ENCODE measurements around the gene CAMK2B. TPM values are rescaled to one million over a fixed set of nuclear protein-coding genes. Genes with fewer than 3 reads are reported as not detected.

Gene CAMK2B
- total and polyA plus RNA-seq, 4 experiments from 2014 or later: not detected

DNA sequence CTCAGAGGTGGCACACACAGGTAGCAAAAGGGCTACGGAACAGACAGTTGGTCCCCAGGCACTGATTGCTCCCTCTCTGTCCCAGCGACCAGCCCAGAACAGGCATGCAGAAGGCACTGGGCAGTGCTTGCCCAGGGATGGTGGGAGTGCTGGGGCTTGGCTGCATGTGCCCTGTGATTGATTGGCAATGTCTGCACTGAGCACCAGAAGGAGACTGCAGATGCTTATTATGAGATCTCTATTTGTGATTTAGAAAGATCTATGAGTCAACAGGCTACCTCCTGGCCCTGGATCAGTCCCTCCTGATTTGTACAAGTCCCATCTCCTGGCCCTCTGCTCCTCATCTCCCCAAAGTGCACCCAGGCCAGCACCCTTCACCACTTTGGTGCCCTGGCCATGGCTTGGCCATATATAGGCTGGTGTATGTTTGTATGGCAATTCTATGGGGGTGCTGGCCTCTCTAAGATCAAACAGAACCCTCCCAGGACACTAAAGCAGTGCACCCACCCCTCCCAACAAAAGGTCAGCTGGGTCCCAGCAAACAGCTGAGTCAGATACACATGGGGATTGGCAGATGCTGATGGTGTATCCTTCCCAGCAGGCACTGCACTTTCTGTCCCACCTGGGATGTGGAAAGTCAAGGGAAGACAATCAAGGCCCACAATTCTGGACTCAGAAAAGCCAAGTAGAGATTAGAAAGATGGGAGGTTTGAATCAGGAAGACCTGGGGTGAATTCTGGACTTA, 30.9 kb downstream of the CAMK2B start:
- Histone ChIP-seq H3K36me3 (ENCODE audit: insufficient read depth, low read length) (no peaks in the 10 kb centered on the region), H3K9me3 (ENCODE audit: control insufficient read depth in 1 of 2, low read length in 2 of 2) (no peaks in the 10 kb centered on the region), H3K4me3 (ENCODE audit: low read length in 2 of 2) (no peak overlapping the region), H3K27ac (ENCODE audit: low read depth, low read length) (no peak overlapping the region), H3K4me1 (ENCODE audit: insufficient read depth, low read length) (no peaks in the 10 kb centered on the region), H3K27me3 (ENCODE audit: insufficient read depth, low read length) (peaks cover 8% of the 10 kb centered on the region)
- intact Hi-C loops (cut with micrococcal nuclease): no loop called here
- Mint-ChIP-seq H3K36me3 (no peaks in the 10 kb centered on the region), H3K4me3 (no peak overlapping the region), H3K4me1 (no peaks in the 10 kb centered on the region), H3K27me3 (peaks cover 20 to 34% of the 10 kb centered on the region in 2 donors), H3K9me3 (peaks cover 0 to 3% (median 0%) of the 10 kb centered on the region in 8 donors), H3K27ac (no peak overlapping the region)
- ChIA-PET POLR2A (ENCODE audit: partially characterized antibody) (no interaction called here), CTCF (ENCODE audit: partially characterized antibody) (no interaction called here)
- DNase-seq: peak in 1 of 5 donors; percentile 5

DNA sequence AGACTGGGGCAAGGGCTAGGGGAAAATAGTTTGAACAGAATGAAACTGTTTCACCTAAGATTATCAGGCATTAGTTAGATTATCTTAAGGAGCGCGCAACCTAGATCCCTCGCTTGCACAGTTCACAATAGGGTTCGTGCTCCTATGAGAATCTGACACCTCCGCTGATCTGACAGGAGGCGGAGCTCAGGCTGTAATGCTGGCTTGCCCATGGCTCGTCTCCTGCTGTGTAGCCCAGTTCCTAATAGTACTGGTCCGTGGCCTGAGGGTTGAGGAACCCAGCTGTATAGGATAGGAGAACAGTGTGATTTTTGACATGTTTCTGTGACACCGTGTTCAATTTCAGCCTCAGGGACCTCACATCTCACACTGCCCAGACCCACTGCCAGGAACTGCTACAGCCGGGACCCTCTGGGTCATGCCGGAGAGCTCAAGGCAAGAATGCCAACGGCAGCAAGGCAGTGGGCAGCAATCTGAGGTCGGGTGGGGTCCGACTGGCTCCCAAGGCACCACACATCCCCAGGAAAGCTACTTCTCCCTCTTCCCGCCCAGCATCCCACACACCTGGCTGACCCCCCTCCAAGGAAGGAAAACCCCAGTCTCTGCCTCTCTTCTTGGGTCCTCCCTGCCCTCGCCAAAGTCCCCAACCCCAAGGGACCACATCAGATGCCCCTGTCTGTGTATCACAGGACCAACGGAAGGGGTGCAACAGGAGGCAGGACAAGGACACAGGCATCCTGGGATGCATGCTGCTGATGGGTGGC, 31.7 kb downstream of the CAMK2B start:
- H3K9me3 Mint-ChIP-seq: peaks cover 0 to 3% (median 0%) of the 10 kb centered on the region in 8 donors
- H3K36me3 Mint-ChIP-seq: no peaks in the 10 kb centered on the region
- H3K27ac ChIP-seq (ENCODE audit: low read depth, low read length): no peak overlapping the region
- H3K9me3 ChIP-seq (ENCODE audit: control insufficient read depth in 1 of 2, low read length in 2 of 2): no peaks in the 10 kb centered on the region
- peaks cover 20 to 34% of the 10 kb centered on the region in 2 donors for H3K27me3 Mint-ChIP-seq
- no peak overlapping the region for H3K27ac Mint-ChIP-seq
- CTCF ChIA-PET (ENCODE audit: partially characterized antibody): no interaction called here
- H3K4me1 ChIP-seq (ENCODE audit: insufficient read depth, low read length): no peaks in the 10 kb centered on the region
- POLR2A ChIA-PET (ENCODE audit: partially characterized antibody): no interaction called here
- no peak overlapping the region for H3K4me3 Mint-ChIP-seq
- H3K27me3 ChIP-seq (ENCODE audit: insufficient read depth, low read length): peaks cover 8% of the 10 kb centered on the region
- intact Hi-C loops (cut with micrococcal nuclease): no loop called here
- peak in 1 of 5 donors; percentile 31 for DNase-seq
- H3K36me3 ChIP-seq (ENCODE audit: insufficient read depth, low read length): no peaks in the 10 kb centered on the region
- H3K4me1 Mint-ChIP-seq: no peaks in the 10 kb centered on the region
- H3K4me3 ChIP-seq (ENCODE audit: low read length in 2 of 2): no peak overlapping the region

DNA sequence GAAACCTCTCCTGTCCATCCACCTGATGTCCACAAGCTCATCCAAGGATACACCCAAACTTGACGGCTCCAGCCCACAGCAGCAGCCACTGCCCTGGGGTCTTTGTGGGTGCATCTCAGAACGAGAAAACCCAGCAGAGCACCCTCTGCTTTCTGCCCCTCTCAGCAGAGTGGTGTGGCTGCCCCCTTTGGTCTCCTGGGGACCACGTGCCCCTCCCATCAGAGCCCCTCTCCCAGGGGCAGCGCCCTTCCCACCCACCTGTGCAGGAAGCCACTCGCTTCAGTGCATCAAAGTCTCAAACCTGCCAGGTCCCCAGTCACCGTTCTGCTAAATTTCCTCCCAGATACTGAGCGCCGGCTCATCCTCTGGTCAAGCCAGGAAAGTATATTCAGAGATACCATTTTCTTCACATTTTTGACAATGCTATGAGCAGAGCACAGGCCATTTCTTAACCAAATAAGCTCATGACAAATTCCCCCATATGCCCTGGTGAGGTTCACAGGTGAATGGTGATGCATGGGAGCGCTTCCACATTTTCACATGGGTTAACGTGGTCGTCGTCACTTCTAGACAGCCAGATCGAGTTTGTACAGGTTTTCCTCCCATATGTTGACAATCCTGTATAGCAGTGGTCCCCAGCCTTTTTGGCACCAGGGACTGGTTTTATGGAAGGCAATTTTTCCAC, 32.4 kb downstream of the CAMK2B start:
- Histone ChIP-seq H3K9me3 (ENCODE audit: control insufficient read depth in 1 of 2, low read length in 2 of 2) (no peaks in the 10 kb centered on the region), H3K27me3 (ENCODE audit: insufficient read depth, low read length) (peaks cover 8% of the 10 kb centered on the region), H3K4me1 (ENCODE audit: insufficient read depth, low read length) (no peaks in the 10 kb centered on the region), H3K27ac (ENCODE audit: low read depth, low read length) (no peak overlapping the region), H3K4me3 (ENCODE audit: low read length in 2 of 2) (no peak overlapping the region), H3K36me3 (ENCODE audit: insufficient read depth, low read length) (no peaks in the 10 kb centered on the region)
- Mint-ChIP-seq H3K4me1 (no peaks in the 10 kb centered on the region), H3K27me3 (peaks cover 20 to 30% of the 10 kb centered on the region in 2 donors), H3K36me3 (no peaks in the 10 kb centered on the region), H3K27ac (no peak overlapping the region), H3K4me3 (no peak overlapping the region), H3K9me3 (peaks cover 0 to 3% (median 0%) of the 10 kb centered on the region in 8 donors)
- POLR2A ChIA-PET (ENCODE audit: partially characterized antibody): no interaction called here
- DNase-seq: peak in 1 of 5 donors; percentile 13
- CTCF ChIA-PET (ENCODE audit: partially characterized antibody): no interaction called here
- intact Hi-C loops (cut with micrococcal nuclease): no loop called here

DNA sequence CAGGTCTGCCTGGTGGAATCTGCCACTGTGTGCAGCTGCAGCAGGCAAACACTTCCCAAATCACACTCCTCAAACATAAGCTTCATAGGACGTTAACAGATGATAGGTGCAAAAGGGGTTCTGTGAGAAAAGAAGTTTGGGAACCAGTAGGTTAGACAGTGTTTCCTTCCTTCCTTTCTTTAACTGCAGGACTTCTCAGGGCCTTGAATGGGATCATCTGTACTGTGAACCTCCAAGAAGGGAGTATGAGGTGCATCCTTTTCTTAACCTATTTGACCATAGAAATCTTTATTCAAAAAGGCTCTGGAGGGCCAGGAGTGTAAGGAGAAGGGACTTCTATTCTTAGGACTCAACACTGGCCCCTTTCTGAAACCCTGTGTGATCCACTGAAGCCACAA, 33.0 kb downstream of the CAMK2B start:
- Mint-ChIP-seq H3K4me1 (no peaks in the 10 kb centered on the region), H3K27me3 (peaks cover 18 to 30% of the 10 kb centered on the region in 2 donors), H3K27ac (no peak overlapping the region), H3K4me3 (no peak overlapping the region), H3K9me3 (peaks cover 0 to 3% (median 0%) of the 10 kb centered on the region in 8 donors), H3K36me3 (no peaks in the 10 kb centered on the region)
- Histone ChIP-seq H3K36me3 (ENCODE audit: insufficient read depth, low read length) (no peaks in the 10 kb centered on the region), H3K27ac (ENCODE audit: low read depth, low read length) (no peak overlapping the region), H3K4me3 (ENCODE audit: low read length in 2 of 2) (no peak overlapping the region), H3K9me3 (ENCODE audit: control insufficient read depth in 1 of 2, low read length in 2 of 2) (no peaks in the 10 kb centered on the region), H3K27me3 (ENCODE audit: insufficient read depth, low read length) (peaks cover 8% of the 10 kb centered on the region), H3K4me1 (ENCODE audit: insufficient read depth, low read length) (no peaks in the 10 kb centered on the region)
- CTCF ChIA-PET (ENCODE audit: partially characterized antibody): no interaction called here
- DNase-seq: no peak
- intact Hi-C loops (cut with micrococcal nuclease): no loop called here
- POLR2A ChIA-PET (ENCODE audit: partially characterized antibody): no interaction called here

DNA sequence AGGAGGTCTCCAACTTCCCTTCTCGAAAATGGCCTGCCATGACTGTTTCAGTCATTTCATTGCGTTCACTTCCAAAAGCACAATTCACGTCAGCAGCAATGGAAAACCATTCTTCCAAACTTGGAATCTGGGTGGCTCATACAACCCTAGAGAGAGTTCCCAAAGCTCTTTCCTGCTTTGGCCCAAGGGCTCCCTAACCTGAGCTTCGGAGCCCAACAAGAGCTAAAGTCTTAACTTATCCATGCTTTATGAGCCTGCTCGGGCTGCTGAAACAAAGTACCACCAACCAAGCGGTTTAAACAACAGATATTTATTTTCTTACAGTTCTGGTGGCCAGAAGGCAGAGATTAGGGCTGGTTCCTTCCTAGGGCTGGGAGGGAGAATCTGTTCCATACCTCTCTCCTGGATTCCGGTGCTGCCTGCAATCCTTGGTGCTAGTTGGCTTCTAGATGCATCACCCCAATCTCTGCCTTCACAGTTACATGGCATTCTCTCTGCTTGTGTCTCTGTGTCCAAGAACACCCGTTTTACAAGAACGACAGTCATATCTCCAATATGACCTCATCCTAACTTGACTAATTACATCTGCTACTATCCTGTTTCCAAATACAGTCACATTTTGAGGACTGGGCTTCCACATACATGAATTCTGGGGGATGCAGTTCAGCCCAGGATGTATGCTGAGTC, 33.5 kb downstream of the CAMK2B start:
- H3K27me3 Mint-ChIP-seq: peaks cover 14 to 28% of the 10 kb centered on the region in 2 donors

DNA sequence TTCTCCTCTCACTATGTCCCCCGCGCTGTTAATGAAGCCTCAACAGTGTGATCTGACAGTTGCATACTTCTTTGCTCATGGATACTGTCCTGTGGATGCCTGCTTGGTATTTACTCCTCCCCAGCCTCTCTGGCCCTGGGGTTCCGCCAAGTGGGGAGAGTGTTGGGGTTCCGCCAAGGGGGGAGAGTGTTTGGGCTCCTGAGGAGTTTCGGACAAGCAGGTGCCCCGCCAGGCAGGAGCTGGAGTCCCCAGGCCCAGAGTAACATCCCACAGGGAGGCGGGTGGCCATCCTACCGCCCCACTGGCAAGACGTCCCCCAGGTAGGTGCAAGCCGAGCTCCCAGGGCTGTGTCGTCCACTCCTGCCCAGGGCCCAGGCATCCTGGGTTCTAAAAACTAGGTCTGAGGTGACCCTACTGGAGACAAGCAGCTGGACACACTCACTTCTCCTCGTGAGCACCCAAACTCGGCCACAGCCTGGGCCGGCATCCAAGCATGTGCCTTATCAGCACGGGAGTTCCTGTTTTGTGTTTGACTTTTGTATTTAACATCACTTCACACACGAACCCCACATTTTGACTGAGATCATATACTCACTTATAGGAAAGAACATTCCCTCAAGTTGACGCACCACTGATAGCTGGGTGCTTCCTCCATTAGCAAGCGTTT, 34.2 kb downstream of the CAMK2B start:
- H3K27ac ChIP-seq (ENCODE audit: low read depth, low read length): no peak overlapping the region
- peak in 1 of 5 donors; percentile 21 for DNase-seq
- Mint-ChIP-seq H3K4me3 (no peak overlapping the region), H3K27me3 (peaks cover 14 to 28% of the 10 kb centered on the region in 2 donors), H3K36me3 (no peaks in the 10 kb centered on the region), H3K9me3 (peaks cover 0 to 3% (median 0%) of the 10 kb centered on the region in 8 donors), H3K27ac (peak overlapping the region in 1 of 7 donors; percentile 74), H3K4me1 (no peaks in the 10 kb centered on the region)
- ChIA-PET CTCF (ENCODE audit: partially characterized antibody) (no interaction called here), POLR2A (ENCODE audit: partially characterized antibody) (no interaction called here)
- no peaks in the 10 kb centered on the region for H3K4me1 ChIP-seq (ENCODE audit: insufficient read depth, low read length)
- H3K27me3 ChIP-seq (ENCODE audit: insufficient read depth, low read length): peaks cover 3% of the 10 kb centered on the region
- H3K36me3 ChIP-seq (ENCODE audit: insufficient read depth, low read length): no peaks in the 10 kb centered on the region
- no peaks in the 10 kb centered on the region for H3K9me3 ChIP-seq (ENCODE audit: control insufficient read depth in 1 of 2, low read length in 2 of 2)
- intact Hi-C loops (cut with micrococcal nuclease): no loop called here
- H3K4me3 ChIP-seq (ENCODE audit: low read length in 2 of 2): no peak overlapping the region

More for the DNA sequence above, 33.5 kb downstream of the CAMK2B start:
- CTCF ChIA-PET (ENCODE audit: partially characterized antibody): no interaction called here
- H3K9me3 Mint-ChIP-seq: peaks cover 0 to 3% (median 0%) of the 10 kb centered on the region in 8 donors
- no peak overlapping the region for H3K4me3 Mint-ChIP-seq
- no peak overlapping the region for H3K27ac Mint-ChIP-seq
- no peaks in the 10 kb centered on the region for H3K9me3 ChIP-seq (ENCODE audit: control insufficient read depth in 1 of 2, low read length in 2 of 2)
- POLR2A ChIA-PET (ENCODE audit: partially characterized antibody): no interaction called here
- H3K27ac ChIP-seq (ENCODE audit: low read depth, low read length): no peak overlapping the region
- H3K4me3 ChIP-seq (ENCODE audit: low read length in 2 of 2): no peak overlapping the region
- intact Hi-C loops (cut with micrococcal nuclease): no loop called here
- H3K4me1 Mint-ChIP-seq: no peaks in the 10 kb centered on the region
- H3K27me3 ChIP-seq (ENCODE audit: insufficient read depth, low read length): peaks cover 7% of the 10 kb centered on the region
- H3K4me1 ChIP-seq (ENCODE audit: insufficient read depth, low read length): no peaks in the 10 kb centered on the region
- no peaks in the 10 kb centered on the region for H3K36me3 ChIP-seq (ENCODE audit: insufficient read depth, low read length)
- no peak for DNase-seq
- no peaks in the 10 kb centered on the region for H3K36me3 Mint-ChIP-seq

Measured in CD4-positive, alpha-beta memory T cell (primary cell).